ENCODE measurements around the gene UQCRHL.

Gene UQCRHL

DNA sequence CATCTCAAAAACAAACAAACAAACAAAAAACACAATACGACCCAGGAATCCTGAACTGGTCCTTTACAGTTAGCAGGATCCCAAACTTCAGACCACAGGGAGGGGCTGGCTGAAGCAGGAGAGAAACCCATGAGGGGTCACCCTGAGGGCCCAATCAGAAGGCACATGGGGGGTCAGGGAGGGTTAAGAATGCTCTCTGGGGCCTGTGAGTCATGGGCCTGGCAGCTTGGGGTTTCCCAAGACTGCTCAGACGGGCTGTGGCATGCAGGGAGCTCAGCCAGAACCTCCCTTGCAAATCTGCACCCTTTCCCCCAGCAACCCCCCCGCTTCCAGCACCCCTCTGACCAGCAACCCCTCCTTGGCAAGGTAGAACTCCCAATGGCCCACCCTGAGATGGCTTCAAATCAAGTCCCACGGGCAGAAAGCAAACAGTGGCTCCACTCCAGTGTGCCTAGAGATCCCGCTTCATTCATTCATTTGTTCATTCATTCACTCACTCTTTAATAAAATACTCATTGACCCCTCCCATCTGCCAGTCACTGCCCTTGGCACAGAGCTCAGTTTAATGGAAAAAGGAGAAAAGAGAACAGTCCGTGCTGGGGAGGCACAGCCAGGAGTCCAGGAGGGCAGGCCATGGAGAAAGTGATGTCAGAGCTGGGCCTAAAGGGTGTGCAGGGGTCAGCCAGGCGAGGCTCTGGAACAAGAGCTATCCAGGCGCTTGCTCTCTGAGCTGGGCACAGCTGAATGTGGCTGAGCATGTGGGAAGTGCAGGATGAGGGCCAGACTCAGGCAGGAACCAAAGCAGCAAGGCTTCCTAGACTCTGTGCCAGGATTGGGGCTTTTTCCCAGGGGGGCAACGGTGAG lies 8.2 kb downstream of the UQCRHL start:
- no peak for DNase-seq (ENCODE audit: low read depth in 2 of 2, low spot score in 1 of 2)

DNA sequence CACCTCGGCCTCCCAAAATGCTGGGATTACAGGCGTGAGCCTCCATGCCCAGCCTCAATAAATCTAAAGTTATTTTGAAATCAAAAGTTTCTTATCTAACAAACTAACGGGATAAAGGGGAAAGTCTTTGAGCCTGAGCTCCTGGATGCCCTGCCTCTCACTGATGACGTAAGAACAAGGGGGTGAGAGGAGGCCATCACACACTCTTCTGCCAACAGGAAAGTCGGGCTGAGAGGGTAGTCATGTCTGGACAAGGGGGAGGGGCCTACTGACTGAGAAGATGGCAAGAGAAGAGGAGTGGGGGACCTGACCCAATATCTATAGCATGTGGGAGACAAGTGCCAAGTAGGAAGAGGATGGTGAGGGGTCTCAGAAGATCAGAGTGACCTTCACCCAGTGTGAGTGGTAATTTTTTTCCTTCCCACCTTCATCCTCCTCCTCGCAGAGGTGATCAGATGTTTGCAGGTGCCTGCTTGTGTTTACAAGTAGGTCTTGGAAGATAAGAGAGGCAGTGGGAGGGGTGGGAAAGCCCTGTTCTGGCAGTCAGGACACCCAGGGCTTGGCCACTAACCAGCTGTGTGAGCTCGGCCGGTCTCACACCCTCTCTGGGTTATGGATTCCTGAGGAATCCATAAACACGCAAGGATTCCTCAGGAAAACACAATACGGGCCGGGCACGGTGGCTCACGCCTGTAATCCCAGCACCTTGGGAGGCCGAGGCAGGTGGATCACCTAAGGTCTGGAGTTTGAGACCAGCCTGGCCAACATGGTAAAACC lies 9.6 kb downstream of the UQCRHL start:
- no peak for DNase-seq (ENCODE audit: low read depth in 2 of 2, low spot score in 1 of 2)

DNA sequence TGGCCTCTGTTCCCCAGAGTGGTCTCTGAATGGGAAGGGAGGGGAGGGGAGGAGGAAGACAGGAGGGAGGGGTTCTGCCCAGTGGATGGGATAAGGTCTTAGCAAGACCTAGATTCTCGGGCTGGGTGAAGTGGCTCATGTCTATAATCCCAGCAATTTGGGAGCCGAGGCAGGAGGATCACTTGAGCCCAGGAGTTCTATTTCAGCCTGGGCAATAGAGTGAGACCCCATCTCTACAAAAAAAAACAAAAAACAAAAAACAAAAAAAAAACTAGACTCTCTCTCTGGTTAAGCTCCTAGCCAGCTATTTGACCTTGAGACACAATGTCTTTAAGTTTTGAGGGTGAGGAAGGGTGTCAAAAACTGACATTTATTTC lies 11.4 kb downstream of the UQCRHL start:
- no peak for DNase-seq (ENCODE audit: low read depth in 2 of 2, low spot score in 1 of 2)

DNA sequence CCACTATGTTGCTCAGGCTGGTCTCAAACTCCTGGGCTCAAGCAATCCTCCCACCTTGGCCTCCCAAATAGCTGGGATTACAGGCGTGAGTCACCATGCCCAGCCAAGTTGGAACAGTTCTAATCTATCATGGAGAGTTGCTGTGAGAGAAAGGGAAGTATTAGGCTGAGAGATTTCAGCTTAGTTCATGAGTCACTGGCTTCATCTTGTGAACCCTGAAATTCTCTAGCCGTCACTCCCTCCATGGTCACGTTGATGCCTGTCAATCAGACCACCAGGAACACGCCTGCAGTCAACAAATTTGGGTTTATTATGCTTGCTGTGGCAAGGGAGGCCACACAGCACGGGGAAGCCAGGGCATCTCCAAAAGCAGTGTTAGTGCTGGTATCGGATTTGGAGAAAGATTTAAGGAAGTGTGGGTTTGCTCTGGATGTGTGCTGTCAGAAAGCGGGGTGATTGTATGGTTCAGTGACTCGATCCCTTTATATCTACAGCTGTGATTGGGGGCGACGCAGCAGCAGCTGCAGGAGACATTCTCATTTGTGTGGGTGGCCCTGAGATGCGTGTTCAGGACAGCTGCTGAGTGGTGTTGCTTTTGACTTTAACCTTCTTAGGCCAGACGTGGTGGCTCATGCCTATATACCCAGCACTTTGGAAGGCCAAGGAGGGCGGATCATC lies 18.7 kb downstream of the UQCRHL start:
- no peak for DNase-seq (ENCODE audit: low read depth in 2 of 2, low spot score in 1 of 2)

DNA sequence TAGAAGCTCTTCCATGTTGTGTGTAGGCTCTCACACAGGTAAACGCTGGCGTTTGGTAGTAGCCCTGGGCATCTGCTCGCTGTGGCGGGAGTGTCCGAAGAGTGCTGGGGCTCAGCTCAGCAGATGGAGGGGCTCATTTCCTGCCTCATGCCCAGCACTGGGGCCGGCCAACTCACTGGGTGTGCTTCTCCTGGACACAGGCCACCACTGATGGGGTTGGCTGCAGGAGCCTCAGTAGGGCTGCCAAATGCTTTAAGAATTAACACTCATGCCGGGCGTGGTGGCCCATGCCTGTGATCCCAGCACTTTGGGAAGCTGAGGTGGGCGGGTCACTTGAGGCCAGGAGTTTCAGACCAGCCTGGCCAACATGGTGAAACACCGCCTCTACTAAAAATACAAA lies 20.9 kb downstream of the UQCRHL start:
- no peak for DNase-seq (ENCODE audit: low read depth in 2 of 2, low spot score in 1 of 2)

DNA sequence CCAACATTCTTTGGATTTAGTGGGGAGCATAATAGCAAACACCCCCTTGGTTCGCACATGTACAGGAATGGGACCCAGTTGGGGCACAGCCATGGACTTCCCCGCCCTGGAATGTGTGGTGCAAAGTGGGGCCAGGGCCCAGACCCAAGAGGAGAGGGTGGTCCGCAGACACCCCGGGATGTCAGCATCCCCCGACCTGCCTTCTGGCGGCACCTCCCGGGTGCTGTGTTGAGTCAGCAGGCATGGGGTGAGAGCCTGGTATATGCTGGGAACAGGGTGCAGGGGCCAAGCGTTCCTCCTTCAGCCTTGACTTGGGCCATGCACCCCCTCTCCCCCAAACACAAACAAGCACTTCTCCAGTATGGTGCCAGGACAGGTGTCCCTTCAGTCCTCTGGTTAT lies 21.8 kb downstream of the UQCRHL start:
- no peak for DNase-seq (ENCODE audit: low read depth in 2 of 2, low spot score in 1 of 2)

DNA sequence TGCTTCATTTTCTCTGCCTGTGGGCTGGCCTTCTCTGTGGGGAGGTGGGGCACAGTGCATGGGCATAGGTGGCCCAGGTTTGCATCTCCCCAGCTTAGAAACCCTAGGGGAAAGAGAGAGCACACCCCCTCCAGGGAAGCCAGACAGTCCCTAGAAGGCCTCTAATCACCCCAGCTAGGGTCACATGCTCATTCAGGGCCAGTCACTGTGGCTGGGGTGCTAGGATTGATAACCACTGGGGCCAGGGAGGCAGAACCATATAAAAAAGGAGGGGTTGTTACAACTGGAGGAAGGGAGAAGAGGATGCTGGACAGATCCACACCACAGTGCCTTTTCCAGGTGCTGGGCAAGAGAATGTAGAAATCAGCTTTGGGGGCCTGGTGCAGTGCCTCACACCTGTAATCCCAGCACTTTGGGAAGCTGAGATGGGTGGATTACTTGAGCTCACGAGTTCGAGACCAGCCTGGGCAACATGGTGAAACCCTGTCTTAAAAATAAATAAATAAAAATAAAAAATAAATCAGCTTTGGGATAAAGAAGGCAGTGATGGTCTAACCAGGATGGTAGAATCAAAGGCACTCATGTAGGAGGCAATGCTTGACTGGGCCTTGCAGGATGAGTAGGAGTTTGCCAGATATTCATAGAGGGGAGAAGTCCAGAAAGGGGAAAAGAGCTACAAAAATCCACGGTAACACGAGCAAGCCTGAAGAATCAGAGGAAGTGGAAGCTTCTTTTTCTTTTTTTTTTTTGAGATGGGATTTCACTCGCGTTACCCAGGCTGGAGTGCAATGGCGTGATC lies 29.3 kb downstream of the UQCRHL start:
- DNase-seq (ENCODE audit: low read depth in 2 of 2, low spot score in 1 of 2), result no peak

DNA sequence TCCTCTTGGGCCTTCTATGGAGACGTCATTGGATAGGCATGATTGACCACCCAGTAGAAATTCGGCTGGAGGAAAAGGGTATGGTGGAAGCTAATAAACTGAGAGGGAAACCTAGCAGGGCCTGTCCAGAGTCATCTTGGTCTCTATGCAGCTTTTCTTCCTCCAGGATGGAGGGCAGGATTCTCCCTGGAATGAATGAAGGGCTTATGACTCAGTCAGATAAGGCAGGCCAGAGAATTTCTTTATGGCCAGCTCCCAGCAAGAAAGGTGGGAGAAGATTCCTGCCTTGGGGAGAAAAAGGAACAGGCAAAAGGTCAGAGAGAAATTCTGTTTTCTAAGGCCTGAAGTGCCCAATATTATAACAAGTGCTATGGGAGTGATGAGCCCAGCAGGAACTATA lies 31.7 kb downstream of the UQCRHL start:
- no peak for DNase-seq (ENCODE audit: low read depth in 2 of 2, low spot score in 1 of 2)

DNA sequence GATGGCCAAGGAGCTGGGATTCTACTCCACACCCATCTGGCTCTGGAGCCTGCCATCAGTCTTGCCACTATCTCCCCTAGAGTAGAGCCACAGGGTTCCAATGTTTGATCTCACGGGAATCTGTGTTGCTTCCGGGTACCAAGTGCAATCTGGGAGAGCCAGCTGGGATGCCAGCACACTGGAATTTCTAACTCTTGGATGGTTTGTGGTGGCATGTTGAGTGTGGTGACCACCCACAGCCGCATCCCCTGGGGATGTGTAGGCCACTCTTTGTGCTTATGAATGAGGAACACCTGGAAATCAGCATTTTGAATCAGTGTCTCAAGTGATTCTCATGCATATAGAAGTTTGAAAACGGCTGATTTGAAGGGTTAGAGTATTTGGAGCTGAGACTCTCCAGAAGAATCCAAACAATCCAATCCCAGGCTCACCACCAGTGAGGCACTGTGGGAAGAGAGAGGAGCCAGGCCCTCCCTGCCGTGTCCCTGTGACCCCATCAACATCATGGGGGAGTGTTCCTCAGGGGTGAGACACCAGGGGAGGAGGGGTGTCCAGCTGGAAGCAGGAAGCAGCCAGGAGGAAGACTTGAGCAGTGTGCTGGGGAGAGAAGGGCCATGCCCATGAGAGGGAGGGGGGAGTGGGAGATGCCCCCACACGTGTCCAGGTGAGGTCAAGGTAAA lies 35.5 kb downstream of the UQCRHL start:
- no peak for DNase-seq (ENCODE audit: low read depth in 2 of 2, low spot score in 1 of 2)

DNA sequence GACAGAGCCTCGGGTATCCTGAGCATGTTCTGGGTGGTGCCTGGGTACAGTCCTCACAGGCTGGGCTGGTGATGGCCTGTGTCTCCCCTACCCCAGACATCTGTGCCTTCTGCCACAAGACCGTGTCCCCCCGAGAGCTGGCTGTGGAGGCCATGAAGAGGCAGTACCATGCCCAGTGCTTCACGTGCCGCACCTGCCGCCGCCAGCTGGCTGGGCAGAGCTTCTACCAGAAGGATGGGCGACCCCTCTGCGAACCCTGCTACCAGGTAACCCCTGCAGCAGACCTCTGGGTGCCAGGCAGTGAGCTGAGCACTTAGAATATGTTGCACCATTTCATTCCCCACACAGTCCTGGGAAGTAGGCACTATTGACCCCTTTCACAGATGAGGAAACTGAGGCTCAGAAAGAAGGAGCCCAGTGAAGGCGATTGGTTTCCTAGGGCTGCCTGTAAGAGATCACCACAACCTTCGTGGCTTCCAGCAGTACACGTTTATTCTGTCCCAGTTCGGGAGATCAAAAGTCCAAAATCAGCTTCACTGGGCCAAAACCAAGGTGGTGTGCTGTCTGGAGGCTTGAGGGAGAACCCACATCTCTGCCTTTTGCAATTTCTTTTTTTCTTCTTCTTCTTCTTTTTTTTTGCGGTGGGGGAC lies 37.0 kb downstream of the UQCRHL start:
- DNase-seq (ENCODE audit: low read depth in 2 of 2, low spot score in 1 of 2), result no peak

DNA sequence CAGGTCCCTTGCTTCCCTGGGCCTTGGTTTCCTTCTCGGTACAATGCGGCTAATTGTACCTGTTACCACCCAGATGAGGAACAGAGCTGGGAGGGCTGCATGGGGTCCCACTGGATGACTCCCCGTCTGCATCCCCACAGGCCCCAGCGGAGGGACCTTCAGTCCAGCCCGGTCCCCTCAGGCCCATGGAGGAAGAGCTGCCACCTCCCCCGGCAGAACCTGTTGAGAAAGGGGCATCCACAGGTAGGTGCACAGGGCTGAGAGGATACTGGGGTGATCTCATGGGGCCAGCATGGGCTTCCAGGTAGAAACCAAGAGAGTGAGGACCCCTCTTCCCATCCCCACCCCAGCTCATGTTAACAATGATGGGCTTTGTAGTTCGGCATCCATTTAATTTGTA lies 39.1 kb downstream of the UQCRHL start:
- no peak for DNase-seq (ENCODE audit: low read depth in 2 of 2, low spot score in 1 of 2)

DNA sequence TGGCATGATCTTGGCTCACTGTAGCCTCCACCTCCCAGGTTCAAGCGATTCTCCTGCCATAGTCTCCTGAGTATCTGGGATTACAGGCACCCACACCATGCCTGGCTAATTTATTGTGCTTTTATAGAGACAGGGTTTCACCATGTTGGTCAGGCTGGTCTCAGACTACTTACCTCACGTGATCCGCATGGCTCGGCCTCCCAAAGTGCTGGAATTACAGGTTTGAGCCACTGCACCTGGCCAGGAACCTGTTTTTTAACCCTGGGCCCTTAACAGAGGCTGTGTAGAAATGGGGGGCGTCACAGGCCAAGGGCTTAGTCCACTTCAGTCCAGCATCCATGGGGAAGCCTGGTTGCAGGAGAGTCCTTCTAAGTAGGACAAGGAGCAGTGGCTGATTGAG lies 39.5 kb downstream of the UQCRHL start:
- DNase-seq (ENCODE audit: low read depth in 2 of 2, low spot score in 1 of 2), result no peak

DNA sequence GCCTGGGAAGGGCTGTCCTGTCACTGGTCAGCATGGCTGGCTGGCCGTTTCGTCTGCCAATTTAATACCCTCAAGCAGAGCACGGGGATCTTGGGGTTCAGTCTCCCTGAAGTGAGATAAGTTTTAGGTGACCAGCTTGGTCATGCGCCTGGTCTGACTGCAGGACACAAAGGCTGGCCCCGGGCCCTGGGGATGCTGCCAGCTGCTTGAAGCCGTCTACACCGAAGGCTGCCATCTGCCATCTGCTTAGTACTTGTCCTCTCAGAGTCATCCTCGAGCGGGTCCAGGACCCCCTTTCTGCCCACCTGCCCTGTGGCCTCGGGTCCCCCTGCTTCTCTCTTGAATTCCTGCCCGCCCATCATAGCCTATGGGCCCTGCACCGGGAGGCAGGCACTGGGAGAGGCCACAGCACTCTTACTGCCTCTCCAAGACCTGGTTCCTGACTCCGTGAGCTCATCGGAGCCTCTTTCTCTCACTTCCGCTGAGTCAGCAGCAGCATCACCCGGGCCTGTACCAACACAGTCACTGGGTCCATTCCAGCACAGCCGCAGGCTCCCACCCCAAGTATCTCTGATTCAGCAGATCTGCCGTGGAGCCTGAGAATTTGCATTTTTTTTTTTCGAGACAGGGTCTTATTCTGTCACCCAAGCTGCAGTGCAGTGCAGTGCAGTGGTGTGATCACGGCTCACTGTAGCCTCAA lies 41.8 kb downstream of the UQCRHL start:
- no peak for DNase-seq (ENCODE audit: low read depth in 2 of 2, low spot score in 1 of 2)

DNA sequence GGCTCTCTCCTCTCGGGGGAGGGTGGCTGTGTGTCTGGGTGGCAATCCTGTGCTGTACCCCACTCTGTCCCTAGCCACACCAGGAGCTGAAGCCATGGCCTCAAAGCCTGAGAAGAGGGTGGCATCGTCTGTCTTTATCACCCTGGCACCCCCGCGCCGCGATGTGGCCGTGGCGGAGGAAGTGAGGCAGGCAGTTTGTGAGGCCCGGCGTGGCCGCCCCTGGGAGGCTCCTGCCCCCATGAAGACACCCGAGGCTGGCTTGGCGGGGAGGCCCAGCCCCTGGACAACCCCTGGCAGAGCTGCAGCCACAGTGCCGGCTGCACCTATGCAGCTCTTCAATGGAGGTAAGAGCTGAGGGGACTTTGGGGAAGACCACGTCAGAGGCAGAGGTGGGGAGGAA lies 42.6 kb downstream of the UQCRHL start:
- DNase-seq (ENCODE audit: low read depth in 2 of 2, low spot score in 1 of 2), result no peak

DNA sequence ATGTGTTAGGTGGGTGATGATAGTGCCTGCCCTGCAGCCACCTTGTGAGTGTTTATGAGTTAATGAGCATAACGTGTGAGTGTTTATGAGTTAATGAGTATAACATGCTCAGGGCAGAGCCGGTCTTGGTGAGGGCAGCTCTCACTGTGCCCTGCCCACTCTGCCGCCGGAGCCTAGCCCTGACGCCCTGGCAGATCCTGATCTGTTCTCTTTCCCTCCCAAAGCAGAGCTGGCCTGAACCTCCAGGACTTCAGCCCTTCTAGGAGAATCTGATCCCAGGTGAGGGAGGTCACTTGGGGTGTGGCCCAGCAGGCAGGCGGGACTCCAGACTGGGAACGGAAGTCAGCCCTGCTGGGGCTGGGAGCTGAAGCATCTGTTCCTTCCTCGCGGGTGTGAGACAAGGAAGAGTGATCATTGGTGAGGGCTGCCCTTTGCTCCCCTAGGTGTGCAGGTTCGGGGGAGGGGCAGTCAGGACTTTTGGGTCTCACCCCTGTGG lies 43.1 kb downstream of the UQCRHL start:
- DNase-seq (ENCODE audit: low read depth in 2 of 2, low spot score in 1 of 2), result no peak

DNA sequence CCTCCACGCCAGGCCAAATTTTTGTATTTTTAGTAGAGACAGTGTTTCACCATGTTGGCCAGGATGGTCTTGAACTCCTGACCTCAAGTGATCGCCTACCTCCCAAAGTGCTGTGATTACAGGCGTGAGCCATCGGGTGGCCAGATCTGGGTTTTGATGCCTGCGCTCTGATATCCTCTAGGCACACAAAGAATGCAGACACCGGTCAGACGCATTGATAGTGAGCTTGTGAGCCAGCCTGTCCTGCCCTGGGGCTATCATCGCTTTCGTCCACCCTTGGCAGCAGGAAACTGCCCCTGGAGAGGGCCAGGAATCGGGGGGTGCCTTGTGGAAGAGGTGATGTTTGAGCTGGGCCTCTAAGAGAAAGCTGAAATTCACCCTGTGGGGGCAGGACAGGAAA lies 44.9 kb downstream of the UQCRHL start:
- no peak for DNase-seq (ENCODE audit: low read depth in 2 of 2, low spot score in 1 of 2)

DNA sequence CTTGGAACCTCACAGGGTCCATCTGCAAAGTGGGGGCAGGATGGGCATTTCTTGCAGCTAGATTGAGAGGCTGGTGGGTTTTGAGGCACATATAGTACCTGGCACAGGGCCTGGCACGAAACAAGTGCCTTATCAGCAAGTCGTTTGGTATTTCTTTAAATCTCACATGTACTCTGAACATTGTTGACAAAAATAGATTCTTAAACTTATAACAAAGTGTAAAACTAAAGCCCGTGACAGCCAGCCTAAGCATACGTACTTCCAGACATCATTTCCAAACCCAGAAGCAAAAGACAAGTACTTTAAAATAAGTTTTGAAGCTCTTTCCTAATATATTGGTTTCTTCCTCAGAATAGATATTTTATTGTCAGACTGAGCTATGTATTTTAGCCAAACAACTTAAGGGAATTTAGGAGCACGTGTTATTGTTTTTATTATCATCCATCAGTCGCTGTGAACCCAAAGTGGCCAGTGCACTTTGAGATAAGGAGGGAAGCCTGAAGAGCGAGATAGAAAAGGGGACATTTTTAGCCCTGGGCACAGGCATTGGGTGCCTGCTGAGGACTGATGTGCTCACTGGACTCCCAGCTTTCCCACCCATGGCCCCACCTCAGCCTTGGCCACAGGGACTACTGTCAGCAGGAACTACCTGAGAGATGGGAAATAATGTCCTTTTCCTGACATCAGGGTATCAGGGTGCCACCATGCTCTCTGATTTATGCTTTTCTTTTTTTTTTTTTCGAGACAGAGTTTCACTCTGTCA lies 45.9 kb downstream of the UQCRHL start:
- no peak for DNase-seq (ENCODE audit: low read depth in 2 of 2, low spot score in 1 of 2)

DNA sequence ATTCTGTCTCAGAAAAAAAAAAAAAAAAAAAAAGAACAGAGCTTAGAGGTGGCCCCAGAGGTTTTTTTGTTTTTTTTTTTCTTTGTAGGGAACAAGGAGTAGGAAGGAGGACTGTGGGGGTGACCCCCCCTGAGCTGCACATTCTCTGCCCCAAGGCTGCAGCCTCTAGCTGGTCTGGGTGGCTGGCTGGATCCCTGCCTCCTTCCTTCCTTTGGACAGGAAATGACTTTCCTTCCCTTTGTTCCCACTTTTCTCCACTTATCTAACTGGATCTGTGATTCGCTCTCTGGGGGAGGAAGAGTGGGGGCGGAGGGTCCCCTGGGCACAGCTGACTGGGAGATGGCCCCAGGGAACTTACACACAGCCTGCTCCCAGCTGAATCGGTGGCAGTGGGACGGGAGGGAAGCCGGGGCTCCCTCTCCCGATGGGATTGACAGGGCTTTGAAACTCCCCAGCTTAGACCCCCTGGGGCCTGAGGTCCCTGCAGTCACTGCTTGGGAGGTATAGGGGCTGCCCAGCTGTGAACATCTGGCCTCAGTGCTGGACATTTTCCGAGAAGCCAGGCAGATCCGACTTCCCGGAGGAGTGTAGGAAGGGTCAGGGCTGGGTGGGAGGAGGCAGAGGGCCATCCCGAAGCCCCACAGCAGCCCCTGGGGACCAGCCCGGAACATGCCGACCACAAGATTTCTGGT lies 46.8 kb downstream of the UQCRHL start:
- no peak for DNase-seq (ENCODE audit: low read depth in 2 of 2, low spot score in 1 of 2)

Data from stimulated activated CD8-positive, alpha-beta memory T cell treated with anti-CD3 and anti-CD28 coated beads, Interleukin-4, amount 100 ng/mL, for 4 hours (primary cell).